Measurements from ENCODE around the gene TRABD2B.

TRABD2B gene

DNA sequence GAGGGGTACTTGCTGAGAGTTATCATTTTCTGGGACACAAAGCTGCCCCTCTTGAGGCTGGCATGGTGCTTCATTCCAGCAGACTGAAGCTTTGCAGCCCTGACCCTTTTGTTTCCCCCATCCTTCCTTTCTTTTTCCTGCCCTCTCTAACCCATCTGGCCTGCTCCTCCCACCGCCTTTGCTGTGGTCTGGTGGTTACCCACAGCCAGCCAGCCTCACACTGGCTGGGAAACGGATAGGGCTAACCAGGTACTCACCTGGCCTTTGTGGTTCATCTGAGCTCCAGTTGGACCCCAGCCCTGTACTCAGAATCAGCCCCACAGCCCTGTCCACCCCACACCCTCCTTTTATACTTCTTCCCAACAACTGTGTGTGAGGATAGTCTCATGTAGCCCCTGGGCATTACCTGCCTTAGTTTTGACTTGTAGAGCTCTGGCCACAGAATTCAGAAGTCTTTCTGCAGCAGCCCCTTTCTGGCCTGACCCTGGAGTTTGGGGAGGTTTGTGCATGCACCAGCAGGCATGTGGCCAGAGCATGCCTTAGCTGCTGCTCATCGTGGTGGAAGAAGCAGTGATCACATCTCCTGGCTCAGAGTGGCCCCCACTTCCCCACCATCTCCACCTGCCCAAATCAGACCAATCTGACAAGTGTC is 138.0 kb downstream of the TRABD2B start:
- H3K9ac ChIP-seq (ENCODE audit: low read length in 2 of 2), result no peak overlapping the region
- H3K27ac ChIP-seq (ENCODE audit: low read length), result no peak overlapping the region
- H3K4me1 ChIP-seq (ENCODE audit: control insufficient read depth, insufficient read depth, low read length), result no peaks in the 10 kb centered on the region
- H3K4me3 ChIP-seq (ENCODE audit: low read length in 2 of 2), result no peak overlapping the region
- no peaks in the 10 kb centered on the region for H3K27me3 ChIP-seq (ENCODE audit: control insufficient read depth in 1 of 2, insufficient read depth in 2 of 2, low read length in 2 of 2)
- peaks cover 2 to 4% of the 10 kb centered on the region in 2 donors for H3K9me3 ChIP-seq (ENCODE audit: control insufficient read depth in 2 of 2, low read length in 2 of 2)
- no peaks in the 10 kb centered on the region for H3K36me3 ChIP-seq (ENCODE audit: control insufficient read depth in 2 of 2, insufficient read depth in 2 of 2, low read length in 2 of 2)

DNA sequence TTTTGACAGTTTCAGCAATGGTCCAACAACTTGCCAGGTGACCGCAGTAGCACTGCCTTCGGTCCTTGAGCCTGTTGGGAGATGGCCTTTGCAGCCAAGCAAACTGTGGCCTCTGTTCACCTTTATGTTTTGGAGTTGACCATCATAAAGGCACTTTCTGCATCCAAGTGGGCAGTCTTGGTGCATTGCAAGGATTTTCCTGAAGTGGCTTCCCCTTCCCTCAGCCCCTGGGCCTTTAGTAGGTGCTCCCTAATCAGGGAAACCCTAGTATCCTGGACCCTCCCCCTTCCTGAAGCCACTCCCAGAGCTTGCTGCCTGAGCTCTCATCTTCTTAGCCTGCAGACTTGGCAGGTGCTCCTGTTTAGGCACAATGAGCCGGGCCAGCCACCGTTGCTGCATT is 140.2 kb downstream of the TRABD2B start:
- no peak overlapping the region for H3K9ac ChIP-seq (ENCODE audit: low read length in 2 of 2)
- H3K27ac ChIP-seq (ENCODE audit: low read length), result no peak overlapping the region
- H3K4me3 ChIP-seq (ENCODE audit: low read length in 2 of 2), result no peak overlapping the region
- H3K36me3 ChIP-seq (ENCODE audit: control insufficient read depth in 2 of 2, insufficient read depth in 2 of 2, low read length in 2 of 2), result no peaks in the 10 kb centered on the region
- peaks cover 0 to 4% of the 10 kb centered on the region in 2 donors for H3K9me3 ChIP-seq (ENCODE audit: control insufficient read depth in 2 of 2, low read length in 2 of 2)
- no peaks in the 10 kb centered on the region for H3K27me3 ChIP-seq (ENCODE audit: control insufficient read depth in 1 of 2, insufficient read depth in 2 of 2, low read length in 2 of 2)
- no peaks in the 10 kb centered on the region for H3K4me1 ChIP-seq (ENCODE audit: control insufficient read depth, insufficient read depth, low read length)

DNA sequence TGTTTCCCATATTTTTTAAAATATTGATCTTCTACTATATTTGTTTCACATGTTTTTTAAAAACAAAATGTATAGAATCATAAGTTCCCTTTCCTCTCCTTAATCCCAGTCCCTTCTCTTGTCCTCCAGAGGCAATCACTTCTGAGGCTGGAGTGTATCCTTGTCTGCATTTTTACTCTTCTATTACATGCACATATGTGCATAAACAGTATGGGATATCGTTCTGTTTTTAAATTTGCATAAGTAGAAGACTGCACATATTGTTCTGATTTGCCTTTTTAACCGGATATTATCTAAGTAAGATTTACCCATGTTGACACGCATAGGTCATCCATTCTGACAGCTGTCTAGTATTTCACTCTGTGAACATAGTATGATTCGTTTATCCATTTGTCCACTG is 142.0 kb downstream of the TRABD2B start:
- Histone ChIP-seq H3K27me3 (ENCODE audit: control insufficient read depth in 1 of 2, insufficient read depth in 2 of 2, low read length in 2 of 2) (no peaks in the 10 kb centered on the region), H3K9me3 (ENCODE audit: control insufficient read depth in 2 of 2, low read length in 2 of 2) (no peaks in the 10 kb centered on the region), H3K9ac (ENCODE audit: low read length in 2 of 2) (no peak overlapping the region)

DNA sequence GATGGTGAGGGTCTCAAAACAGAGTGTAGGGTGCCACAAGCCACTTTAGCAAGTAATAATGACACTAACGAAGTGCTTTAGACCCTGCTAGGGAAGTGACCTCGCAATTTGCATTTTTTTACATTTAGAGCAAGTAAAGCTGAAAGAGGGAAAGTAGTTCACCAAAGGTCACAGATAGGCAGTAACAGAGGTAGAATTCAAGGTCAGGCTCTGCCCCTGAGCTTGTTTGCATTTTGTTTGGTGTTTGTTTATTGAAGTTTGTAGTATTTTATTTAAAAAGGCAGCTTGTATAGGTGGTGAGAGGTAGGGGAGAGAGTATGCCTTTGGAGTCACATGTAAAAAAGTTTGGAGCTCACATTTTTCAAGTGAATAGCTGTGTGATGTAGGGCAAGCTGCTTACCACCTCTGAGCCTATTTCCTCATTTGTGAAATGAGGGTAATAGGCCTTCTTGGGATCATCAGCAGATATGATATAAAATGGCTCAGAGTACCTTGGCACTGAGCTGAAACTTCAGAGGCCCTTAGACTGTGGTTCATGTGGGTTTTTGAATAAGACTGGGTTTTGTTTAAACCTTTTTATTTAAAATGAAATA is 142.5 kb downstream of the TRABD2B start:
- Histone ChIP-seq H3K4me1 (ENCODE audit: control insufficient read depth, insufficient read depth, low read length) (no peaks in the 10 kb centered on the region), H3K27ac (ENCODE audit: low read length) (no peak overlapping the region), H3K36me3 (ENCODE audit: control insufficient read depth in 2 of 2, insufficient read depth in 2 of 2, low read length in 2 of 2) (no peaks in the 10 kb centered on the region), H3K9ac (ENCODE audit: low read length in 2 of 2) (no peak overlapping the region), H3K4me3 (ENCODE audit: low read length in 2 of 2) (no peak overlapping the region), H3K27me3 (ENCODE audit: control insufficient read depth in 1 of 2, insufficient read depth in 2 of 2, low read length in 2 of 2) (no peaks in the 10 kb centered on the region), H3K9me3 (ENCODE audit: control insufficient read depth in 2 of 2, low read length in 2 of 2) (no peaks in the 10 kb centered on the region)

More for the DNA sequence above, 142.0 kb downstream of the TRABD2B start:
- H3K4me3 ChIP-seq (ENCODE audit: low read length in 2 of 2), result no peak overlapping the region
- no peak overlapping the region for H3K27ac ChIP-seq (ENCODE audit: low read length)
- no peaks in the 10 kb centered on the region for H3K36me3 ChIP-seq (ENCODE audit: control insufficient read depth in 2 of 2, insufficient read depth in 2 of 2, low read length in 2 of 2)
- H3K4me1 ChIP-seq (ENCODE audit: control insufficient read depth, insufficient read depth, low read length), result no peaks in the 10 kb centered on the region

DNA sequence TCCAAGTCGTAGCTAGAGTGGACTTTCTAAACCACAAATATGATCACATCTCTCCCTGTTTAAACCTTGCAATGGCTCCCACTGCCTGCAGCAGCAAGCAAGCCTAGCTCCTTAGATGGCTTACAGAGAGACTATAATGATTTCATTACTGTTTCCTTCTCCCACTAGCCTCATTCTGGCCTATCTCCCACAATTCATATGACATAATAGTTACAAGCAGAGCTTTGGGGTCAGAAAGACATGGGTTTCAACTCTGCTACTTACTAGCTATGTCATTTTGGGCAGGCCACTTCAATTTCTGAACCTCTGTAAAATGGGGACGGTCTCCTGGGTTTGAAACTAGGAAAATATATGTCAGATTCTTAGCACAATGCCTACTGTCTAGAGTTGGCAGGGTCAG is 143.3 kb downstream of the TRABD2B start:
- Histone ChIP-seq H3K27ac (ENCODE audit: low read length) (no peak overlapping the region), H3K36me3 (ENCODE audit: control insufficient read depth in 2 of 2, insufficient read depth in 2 of 2, low read length in 2 of 2) (no peaks in the 10 kb centered on the region), H3K27me3 (ENCODE audit: control insufficient read depth in 1 of 2, insufficient read depth in 2 of 2, low read length in 2 of 2) (no peaks in the 10 kb centered on the region), H3K4me1 (ENCODE audit: control insufficient read depth, insufficient read depth, low read length) (no peaks in the 10 kb centered on the region), H3K4me3 (ENCODE audit: low read length in 2 of 2) (no peak overlapping the region), H3K9me3 (ENCODE audit: control insufficient read depth in 2 of 2, low read length in 2 of 2) (no peaks in the 10 kb centered on the region), H3K9ac (ENCODE audit: low read length in 2 of 2) (no peak overlapping the region)

DNA sequence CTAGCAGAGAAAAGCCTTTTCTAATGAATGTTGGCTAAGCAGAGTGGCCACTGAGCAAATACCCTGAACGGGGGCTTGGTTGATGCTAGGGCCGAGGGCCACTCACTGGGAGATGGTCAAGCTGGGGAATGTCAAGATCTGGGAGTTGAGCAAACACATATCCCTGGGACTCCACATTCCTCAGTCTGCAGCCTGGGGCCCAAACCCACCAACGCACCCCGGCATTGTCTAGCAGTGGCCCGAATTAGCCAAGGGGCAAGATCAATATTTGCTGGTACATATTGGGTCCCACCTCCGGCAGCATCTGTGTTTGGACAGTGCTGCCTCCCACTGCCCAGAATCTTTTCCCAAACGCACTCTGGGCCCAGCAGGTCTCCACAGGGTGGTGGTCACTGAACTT is 144.1 kb downstream of the TRABD2B start:
- no peak overlapping the region for H3K9ac ChIP-seq (ENCODE audit: low read length in 2 of 2)

DNA sequence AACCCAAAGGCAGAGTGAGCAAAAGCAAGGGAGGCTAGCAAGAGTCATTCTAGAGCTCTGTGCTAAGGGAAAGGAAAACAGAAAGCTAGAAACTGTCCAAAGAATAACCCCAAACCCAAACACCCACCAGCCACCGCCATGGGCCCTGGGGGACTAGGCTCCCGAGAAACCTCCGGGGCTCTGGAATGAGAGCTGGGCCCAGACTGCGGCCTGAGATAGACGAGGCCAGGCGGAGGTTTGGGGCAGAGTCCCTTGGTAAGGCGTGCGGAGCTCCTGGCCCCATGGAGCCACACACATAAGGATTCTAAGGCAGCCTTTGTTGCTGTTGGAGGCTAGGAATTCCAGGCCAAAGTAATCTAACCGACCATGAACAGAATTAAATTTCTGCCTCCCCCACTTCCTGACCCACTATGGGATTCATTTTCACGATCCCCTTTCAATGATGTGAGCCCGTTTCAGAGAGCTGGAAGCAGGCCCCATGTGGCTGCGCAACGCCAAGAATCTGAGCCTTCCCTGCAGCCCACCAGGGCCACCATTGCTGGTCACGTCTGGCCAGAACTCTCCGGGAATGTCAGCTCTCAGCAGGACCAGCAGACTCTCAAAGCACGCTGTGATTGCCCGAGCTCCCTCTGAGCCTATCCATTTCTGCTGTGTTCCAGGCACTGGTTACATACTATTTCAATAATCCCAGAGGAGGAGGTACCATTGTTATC is 145.0 kb downstream of the TRABD2B start:
- Histone ChIP-seq H3K9me3 (ENCODE audit: control insufficient read depth in 2 of 2, low read length in 2 of 2) (no peaks in the 10 kb centered on the region), H3K27me3 (ENCODE audit: control insufficient read depth in 1 of 2, insufficient read depth in 2 of 2, low read length in 2 of 2) (no peaks in the 10 kb centered on the region), H3K9ac (ENCODE audit: low read length in 2 of 2) (no peak overlapping the region), H3K4me3 (ENCODE audit: low read length in 2 of 2) (no peak overlapping the region), H3K4me1 (ENCODE audit: control insufficient read depth, insufficient read depth, low read length) (no peaks in the 10 kb centered on the region), H3K27ac (ENCODE audit: low read length) (no peak overlapping the region), H3K36me3 (ENCODE audit: control insufficient read depth in 2 of 2, insufficient read depth in 2 of 2, low read length in 2 of 2) (no peaks in the 10 kb centered on the region)

More for the DNA sequence above, 144.1 kb downstream of the TRABD2B start:
- no peak overlapping the region for H3K27ac ChIP-seq (ENCODE audit: low read length)
- H3K27me3 ChIP-seq (ENCODE audit: control insufficient read depth in 1 of 2, insufficient read depth in 2 of 2, low read length in 2 of 2), result no peaks in the 10 kb centered on the region
- no peaks in the 10 kb centered on the region for H3K9me3 ChIP-seq (ENCODE audit: control insufficient read depth in 2 of 2, low read length in 2 of 2)
- H3K4me1 ChIP-seq (ENCODE audit: control insufficient read depth, insufficient read depth, low read length), result no peaks in the 10 kb centered on the region
- no peaks in the 10 kb centered on the region for H3K36me3 ChIP-seq (ENCODE audit: control insufficient read depth in 2 of 2, insufficient read depth in 2 of 2, low read length in 2 of 2)
- H3K4me3 ChIP-seq (ENCODE audit: low read length in 2 of 2), result no peak overlapping the region

DNA sequence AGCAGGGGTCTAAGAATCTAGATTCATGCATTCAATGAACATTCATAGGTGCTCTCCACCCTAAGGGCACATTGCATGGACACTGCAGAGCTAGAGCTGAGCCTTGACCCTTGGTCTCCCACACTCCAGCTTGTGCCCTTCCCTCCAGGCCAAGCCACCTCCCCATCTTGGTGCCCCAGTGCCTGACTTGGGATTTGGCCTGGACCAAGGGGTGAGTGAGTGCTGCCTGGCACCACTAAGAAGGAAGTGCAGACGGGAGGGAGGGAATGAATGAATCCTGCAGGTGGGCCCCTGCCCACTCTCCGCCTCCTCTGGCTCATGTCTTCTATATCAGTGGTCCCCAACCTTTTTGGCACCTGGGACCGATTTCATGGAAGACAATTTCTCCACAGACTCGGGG is 146.7 kb downstream of the TRABD2B start:
- Histone ChIP-seq H3K36me3 (ENCODE audit: control insufficient read depth in 2 of 2, insufficient read depth in 2 of 2, low read length in 2 of 2) (no peaks in the 10 kb centered on the region), H3K9me3 (ENCODE audit: control insufficient read depth in 2 of 2, low read length in 2 of 2) (no peaks in the 10 kb centered on the region), H3K9ac (ENCODE audit: low read length in 2 of 2) (no peak overlapping the region), H3K27ac (ENCODE audit: low read length) (no peak overlapping the region), H3K4me3 (ENCODE audit: low read length in 2 of 2) (no peak overlapping the region), H3K27me3 (ENCODE audit: control insufficient read depth in 1 of 2, insufficient read depth in 2 of 2, low read length in 2 of 2) (no peaks in the 10 kb centered on the region), H3K4me1 (ENCODE audit: control insufficient read depth, insufficient read depth, low read length) (no peaks in the 10 kb centered on the region)

DNA sequence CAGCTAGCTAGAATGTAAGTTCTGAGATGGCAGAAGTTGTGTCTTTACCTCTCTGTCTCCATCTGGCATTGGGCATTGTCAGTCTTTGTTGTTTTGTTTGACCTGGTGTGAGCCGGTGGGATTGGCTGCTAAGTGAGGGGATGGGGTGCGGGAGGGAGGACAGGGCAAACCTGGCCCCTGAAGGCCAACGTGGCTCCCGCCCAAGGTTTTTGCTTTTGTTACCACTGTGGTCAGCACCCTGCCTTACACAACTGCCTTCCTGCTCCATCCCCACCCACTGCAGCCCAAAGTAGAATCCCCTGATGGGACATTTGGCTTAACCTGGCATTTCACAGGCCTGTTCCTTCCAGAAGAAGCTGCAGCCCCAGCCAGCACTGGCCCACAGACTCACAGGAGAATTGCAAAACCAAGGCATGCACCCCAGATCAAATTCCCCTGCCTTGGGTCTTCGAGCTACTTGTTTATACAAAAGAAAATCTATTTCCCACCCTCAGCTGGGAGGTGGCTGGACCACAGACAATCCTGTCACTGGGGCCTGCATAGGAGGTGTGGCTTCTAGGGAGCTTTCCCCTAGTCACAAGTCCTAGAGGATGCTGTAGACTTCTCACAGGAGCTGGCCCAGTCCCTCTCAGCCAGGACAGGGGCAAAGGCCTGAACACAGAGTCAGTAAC is 147.5 kb downstream of the TRABD2B start:
- H3K9ac ChIP-seq (ENCODE audit: low read length in 2 of 2), result no peak overlapping the region
- no peak overlapping the region for H3K27ac ChIP-seq (ENCODE audit: low read length)
- H3K9me3 ChIP-seq (ENCODE audit: control insufficient read depth in 2 of 2, low read length in 2 of 2), result no peaks in the 10 kb centered on the region
- H3K4me3 ChIP-seq (ENCODE audit: low read length in 2 of 2), result no peak overlapping the region
- H3K27me3 ChIP-seq (ENCODE audit: control insufficient read depth in 1 of 2, insufficient read depth in 2 of 2, low read length in 2 of 2), result no peaks in the 10 kb centered on the region
- H3K4me1 ChIP-seq (ENCODE audit: control insufficient read depth, insufficient read depth, low read length), result no peaks in the 10 kb centered on the region
- H3K36me3 ChIP-seq (ENCODE audit: control insufficient read depth in 2 of 2, insufficient read depth in 2 of 2, low read length in 2 of 2), result no peaks in the 10 kb centered on the region

DNA sequence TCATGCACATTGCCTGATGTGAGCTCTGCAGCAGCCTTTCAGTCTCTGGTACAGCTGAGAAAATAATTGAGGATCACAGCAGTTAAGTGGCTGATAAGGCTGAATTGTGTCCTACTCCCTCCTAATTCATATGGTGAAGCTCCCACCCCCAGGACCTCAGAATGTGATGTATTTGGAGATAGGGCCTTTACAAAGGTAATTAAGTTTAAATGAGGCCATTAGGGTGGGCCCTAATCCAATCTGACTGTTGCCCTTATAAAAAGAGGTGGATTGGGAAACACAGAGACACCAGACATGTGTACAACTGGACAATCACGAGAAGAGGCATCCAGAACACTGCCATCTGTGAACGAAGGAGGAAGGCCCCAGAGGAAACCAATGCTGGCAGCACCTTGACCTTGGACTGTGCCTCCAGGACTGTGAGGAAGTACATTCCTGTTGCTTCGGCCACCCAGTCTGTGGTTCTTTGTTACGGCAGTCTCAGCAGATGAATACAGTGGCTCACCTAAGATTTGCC is 148.1 kb downstream of the TRABD2B start:
- no peaks in the 10 kb centered on the region for H3K4me1 ChIP-seq (ENCODE audit: control insufficient read depth, insufficient read depth, low read length)
- H3K27ac ChIP-seq (ENCODE audit: low read length), result no peak overlapping the region
- no peaks in the 10 kb centered on the region for H3K9me3 ChIP-seq (ENCODE audit: control insufficient read depth in 2 of 2, low read length in 2 of 2)
- no peaks in the 10 kb centered on the region for H3K27me3 ChIP-seq (ENCODE audit: control insufficient read depth in 1 of 2, insufficient read depth in 2 of 2, low read length in 2 of 2)
- no peak overlapping the region for H3K9ac ChIP-seq (ENCODE audit: low read length in 2 of 2)
- no peak overlapping the region for H3K4me3 ChIP-seq (ENCODE audit: low read length in 2 of 2)
- H3K36me3 ChIP-seq (ENCODE audit: control insufficient read depth in 2 of 2, insufficient read depth in 2 of 2, low read length in 2 of 2), result no peaks in the 10 kb centered on the region
